NCI-H2171 treated with DMSO at 0.1 percent for 48 hours (cell line): ENCODE measurements around the gene KHNYN.
"Not testable (repeated sequence)": the region's sequence is repeated elsewhere in the genome, so short reads cannot be mapped to it uniquely, and the experiment has no call there.

Experiments used
- DNase-seq: peaks from one replicate; lab custom pipeline; 2025; lab: John Stamatoyannopoulos, UW

Gene KHNYN

DNA sequence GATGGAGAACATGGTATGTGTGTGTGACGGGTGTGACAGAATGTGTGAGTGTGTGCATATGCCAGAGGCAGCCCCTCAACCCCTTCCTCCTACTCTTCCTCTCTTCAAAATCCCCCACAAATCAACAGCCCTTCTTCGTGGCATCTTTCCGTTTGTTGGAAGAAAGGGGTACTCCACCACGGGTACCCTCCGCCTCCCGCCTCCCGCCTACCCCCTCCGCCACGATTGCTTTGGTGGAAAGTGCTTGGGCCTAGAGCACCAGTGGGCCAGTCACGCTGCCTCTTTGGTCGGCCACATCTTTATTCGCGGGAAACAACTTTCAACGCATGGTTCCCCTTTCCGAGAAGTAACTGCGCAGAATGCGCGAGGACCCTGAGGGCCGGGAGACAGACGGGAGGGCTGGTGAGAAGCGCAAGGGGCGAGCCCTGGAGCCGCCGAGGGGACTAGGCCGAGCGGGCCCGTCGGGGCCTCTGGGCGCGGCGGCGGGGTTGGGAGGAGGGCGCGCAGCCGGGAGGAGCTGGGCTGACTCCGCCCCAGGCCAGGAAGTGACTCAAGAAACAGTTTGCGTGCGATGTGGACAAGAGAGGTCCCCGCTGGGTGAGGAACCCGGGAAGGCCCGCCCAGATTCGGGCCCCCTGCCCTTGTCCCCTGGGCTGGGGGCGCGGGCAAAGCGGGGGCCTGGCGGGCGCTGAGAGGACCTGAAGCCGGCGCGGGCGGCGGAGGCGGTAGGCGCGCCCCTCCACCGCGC lies at the start of gene KHNYN, which contains the start of gene CBLN3:
Gene KHNYN, plus strand, starts transcription at position 560 of the 748 bp plus-strand sequence. CDS start 777 bp downstream, outside the sequence.
Gene CBLN3, minus strand, starts transcription at position 274 of the 748 bp plus-strand sequence. CDS start 614 bp downstream, outside the sequence.
- peak; percentile 88 for DNase-seq

- DNase-seq: peak; percentile 93
These were observed 48.2 kb upstream of the KHNYN start for GRCh38 chr14:24381363-24382063.

- no peak for DNase-seq
These were observed 47.7 kb upstream of the KHNYN start for GRCh38 chr14:24382064-24382371.

GRCh38 chr14:24384169-24384568 lies 45.6 kb upstream of the KHNYN start:
- DNase-seq: no peak

DNA sequence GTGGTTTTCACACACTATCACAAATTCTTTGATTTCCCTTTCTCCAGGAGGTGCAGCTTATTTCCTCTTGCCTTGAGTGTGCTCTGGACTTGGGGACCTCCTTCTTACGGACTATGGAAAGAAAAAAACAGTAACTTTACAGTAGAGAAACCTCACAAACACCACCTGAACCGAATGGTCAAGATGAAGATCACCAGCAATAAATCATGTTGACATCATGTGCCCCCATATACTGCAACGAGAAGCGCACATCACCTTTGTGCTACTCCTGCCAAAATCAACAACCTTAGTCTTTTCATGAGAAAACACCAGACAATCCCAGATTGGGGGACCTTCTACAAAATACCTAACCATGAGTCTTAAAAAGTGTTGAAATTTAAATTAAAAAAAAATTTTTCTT lies 44.2 kb upstream of the KHNYN start:
- DNase-seq: no peak

GRCh38 chr14:24387009-24387345 lies 42.8 kb upstream of the KHNYN start:
- DNase-seq: no peak

DNA sequence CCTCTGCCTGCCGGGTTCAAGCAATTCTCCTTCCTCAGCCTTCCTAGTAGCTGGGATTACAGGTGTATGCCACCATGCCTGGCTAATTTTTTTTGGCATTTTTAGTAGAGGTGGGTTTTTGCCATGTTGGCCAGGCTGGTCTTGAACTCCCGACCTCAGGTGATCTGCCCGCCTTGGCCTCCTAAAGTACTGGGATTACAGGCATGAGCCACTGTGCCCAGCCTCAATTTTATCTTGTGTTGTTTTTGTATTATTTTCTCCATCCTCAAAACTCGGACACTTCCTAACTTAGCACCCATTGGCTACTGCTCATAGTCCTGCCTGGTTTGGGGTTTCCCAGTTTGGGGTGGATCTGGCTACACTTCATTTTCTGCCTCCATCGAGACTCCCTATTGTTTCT lies 42.2 kb upstream of the KHNYN start:
- not testable (repeated sequence) for DNase-seq

GRCh38 chr14:24388474-24389179 lies 41.1 kb upstream of the KHNYN start:
- no peak for DNase-seq

- no peak for DNase-seq
These were observed 40.4 kb upstream of the KHNYN start for GRCh38 chr14:24389226-24389848.

GRCh38 chr14:24390701-24391468 lies 38.9 kb upstream of the KHNYN start:
- DNase-seq: no peak

GRCh38 chr14:24392325-24393091 lies 37.2 kb upstream of the KHNYN start:
- peak; percentile 82 for DNase-seq

DNA sequence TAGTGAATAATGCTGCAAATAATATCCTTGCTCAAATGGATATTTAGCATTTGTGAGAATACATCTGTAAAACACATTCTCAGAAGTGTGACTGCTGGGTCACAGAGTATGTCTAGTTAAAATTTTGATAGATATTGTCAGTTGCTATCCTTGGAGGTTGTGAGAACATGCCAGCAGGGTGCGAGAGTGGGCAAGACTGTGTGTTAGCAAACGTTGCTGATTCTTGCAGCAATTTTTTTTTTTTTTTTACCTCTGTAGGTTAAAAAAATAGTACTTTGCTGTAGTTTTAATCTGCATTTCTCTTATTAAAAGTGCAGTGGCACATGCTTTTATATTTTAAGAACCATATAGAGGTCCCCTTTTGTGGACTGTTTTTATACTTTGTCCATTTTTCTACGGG lies 35.5 kb upstream of the KHNYN start:
- peak; percentile 63 for DNase-seq

DNA sequence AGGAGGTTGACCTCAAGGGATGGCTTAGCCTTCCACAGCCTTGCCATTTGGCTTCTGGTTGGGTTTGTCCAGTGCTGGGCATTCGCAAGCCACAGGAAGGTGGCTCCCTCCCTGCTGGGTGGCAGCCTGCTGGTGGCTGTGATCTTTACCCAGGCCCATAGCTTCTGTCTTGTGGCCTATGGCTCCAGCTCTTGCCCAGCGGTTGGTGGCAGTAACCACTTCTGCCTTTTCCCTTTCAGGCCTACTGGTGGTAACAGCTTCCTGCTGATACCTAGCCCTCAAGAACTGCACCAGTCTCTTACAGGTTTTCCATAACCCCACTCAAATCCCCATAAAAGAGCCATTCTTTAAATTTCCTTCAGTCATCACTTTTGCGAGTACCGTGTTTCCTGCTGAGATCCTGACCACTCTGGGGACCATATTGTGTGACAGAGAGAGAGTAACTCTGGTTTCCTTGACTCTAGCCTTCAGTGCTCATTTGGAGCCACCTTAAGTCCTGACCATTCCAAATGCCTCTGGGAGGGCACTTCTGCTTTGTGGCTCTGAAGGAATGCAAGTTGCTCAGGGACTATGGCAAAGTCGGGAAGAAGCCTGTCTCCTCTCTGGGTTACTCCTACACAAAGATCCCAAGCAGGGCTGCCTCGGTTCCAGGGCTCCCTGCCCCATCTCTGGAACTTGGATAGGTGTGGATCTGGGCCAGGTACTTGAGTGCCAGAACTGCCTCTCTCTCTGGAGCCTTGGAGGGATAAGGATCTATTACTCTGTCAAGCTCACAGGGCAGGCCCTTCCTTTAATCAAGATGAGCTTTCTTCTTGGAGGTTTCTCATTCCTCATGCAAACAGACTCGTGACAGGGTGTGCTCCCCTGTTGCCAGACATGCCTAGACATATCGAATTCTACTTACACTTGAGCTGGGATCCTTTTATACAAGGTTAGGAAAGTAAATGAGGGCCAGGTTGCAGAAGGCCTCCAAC lies 33.9 kb upstream of the KHNYN start:
- DNase-seq: peak; percentile 58

DNA sequence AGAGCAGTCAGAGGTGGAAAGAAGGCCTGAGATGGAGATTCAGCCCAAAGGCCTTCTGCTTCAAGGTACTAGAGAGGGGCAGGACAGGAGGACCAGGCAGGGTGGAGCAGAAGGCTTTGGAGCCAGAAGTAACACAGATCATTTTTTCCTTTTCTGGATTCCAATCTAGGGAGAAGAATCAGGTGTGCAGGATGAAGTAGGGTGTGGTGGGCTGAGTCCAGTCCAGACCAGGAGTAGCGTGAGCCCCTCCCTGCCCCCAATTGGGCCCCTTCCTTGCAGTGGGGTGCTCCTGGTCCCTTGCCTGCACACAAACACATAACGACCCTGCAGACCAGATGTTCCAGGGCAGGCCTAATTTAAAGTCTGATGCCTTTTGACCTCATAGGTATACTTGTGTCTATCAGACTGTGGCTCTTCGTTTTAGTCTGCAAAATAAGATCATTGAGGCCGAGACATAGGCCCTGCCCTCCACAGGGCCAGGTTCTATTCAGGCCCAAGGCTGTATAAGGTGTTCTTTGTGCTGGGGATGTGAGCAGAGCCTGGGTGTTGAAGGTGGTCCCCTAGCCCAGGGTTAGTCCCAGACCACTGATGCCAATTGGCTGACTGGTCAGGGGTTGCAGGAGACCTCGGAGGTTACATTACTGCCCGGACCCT lies 32.0 kb upstream of the KHNYN start:
- peak; percentile 16 for DNase-seq

DNA sequence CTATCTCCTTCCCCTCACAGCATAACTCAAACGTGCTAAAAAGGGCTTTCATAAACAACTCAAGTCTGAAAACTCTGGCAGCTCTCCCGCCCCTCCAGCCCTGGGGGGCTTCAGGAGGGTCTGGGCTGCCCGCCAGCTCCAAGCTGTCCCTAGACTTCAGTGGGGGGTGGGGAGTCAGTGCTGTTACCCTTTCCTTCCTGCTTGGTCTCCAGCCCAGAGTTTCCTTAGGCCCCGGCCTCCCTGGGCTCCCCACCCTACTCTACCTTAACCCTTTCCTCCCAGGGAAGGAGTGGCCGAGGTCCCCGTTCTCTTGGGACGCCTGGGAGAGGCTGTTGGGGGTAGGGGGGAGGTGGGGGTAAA lies 31.5 kb upstream of the KHNYN start:
- no peak for DNase-seq

DNA sequence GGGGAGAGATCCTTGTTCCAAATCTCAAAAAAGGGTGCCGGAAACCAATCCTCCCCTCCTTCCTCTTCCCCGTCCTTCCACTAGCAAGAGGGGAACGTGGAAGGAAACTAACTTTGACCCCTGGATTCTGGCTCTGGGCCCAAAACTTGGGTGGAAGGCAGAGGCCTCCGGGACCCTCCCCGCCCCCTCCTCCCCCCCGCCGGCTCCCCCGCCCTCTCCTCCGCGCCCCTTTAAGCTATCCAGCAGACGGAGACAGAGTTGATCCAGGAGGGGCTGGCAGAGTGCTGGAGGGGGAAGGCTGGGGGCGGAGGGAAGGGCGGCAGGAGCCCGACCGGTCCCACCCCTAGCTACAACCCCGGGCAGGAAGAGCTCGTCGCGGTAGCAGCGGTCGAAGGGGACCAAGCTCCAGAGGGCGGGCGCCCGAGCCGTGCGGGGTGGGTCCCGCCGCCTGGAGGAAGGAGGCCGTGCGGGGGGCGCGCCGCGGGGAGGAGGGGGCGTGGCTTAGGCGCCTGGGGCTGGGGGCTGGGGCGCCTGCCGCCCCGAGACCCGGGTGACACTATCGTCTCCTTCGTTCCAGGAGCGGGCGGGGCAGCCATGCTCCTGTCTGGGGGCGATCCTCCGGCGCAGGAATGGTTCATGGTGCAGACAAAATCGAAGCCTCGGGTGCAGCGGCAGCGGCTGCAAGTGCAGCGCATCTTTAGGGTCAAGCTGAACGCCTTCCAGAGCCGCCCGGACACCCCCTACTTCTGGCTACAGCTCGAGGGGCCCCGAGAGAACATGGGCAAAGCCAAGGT lies 30.9 kb upstream of the KHNYN start, which contains the start of gene NYNRIN:
Gene NYNRIN, plus strand, starts transcription at position 351 of the 794 bp plus-strand sequence. Its CDS starts 244 bp downstream, at position 595.
- peak; percentile 45 for DNase-seq

GRCh38 chr14:24399447-24399822 lies 30.3 kb upstream of the KHNYN start:
- DNase-seq: peak; percentile 6

GRCh38 chr14:24399999-24400718 lies 29.6 kb upstream of the KHNYN start:
- DNase-seq: no peak
